Measurements from ENCODE around the gene ZSCAN30.

Gene ZSCAN30

DNA sequence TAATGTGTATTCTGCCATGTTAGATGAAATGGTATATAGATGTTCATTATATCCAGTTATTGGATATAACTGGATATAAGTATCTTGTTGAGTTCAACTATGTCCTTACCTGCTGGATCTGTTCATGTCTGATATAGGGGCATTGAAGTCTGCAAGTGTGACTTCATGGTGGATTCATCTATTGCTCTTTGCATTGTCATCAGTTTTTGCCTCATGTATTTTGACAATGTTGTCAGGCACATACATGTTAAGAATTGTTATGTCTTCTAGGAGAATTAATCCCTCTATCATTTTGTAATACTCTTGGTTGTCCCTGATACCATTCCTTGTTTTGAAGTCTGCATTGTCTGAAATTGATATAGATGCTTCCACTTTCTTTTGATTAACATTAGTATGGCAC, 38.8 kb upstream of the ZSCAN30 start:
- POLR2A ChIA-PET (ENCODE audit: low non-redundant PET) = no interaction called here
- H3K27ac ChIP-seq = no peak overlapping the region
- no peak for DNase-seq (ENCODE audit: low spot score)
- CTCF ChIA-PET = no interaction called here
- TF ChIP-seq, protein P1, sequence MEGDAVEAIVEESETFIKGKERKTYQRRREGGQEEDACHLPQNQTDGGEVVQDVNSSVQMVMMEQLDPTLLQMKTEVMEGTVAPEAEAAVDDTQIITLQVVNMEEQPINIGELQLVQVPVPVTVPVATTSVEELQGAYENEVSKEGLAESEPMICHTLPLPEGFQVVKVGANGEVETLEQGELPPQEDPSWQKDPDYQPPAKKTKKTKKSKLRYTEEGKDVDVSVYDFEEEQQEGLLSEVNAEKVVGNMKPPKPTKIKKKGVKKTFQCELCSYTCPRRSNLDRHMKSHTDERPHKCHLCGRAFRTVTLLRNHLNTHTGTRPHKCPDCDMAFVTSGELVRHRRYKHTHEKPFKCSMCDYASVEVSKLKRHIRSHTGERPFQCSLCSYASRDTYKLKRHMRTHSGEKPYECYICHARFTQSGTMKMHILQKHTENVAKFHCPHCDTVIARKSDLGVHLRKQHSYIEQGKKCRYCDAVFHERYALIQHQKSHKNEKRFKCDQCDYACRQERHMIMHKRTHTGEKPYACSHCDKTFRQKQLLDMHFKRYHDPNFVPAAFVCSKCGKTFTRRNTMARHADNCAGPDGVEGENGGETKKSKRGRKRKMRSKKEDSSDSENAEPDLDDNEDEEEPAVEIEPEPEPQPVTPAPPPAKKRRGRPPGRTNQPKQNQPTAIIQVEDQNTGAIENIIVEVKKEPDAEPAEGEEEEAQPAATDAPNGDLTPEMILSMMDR (conservative IDR thresholded peaks at IDR 0.05; ENCODE audit: low read depth) = no peak

DNA sequence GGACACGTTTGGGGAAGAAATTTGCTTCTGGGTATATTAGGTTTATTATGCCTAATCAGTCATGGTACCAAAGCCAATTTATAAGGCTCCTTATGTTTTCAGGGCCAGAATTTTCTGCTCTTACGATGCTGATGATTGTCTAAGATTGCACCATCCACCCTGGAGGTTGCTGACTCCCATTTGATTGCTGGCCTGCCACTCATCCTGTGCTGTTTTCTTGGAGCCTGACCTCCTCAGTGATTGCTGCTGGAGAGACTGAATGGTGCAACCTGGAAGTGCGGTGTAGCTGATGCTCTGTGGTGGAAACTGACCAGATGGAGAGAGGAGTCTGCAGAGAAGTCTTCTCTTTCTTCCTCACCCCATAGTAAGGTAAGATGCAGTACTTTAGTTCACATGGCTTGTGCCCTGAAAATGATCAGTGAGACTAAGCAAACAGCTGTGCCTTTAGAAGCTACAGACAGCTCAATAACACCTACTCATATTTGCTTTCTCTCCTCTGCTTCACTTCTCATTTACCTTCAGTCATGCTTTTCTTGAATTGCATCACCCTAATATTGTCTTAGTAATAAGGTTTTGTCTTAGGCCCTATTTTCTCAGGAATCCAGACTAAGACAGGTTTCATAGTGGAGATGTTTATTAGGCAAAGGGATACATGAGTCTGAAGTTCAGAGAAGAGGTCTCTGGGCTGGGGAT, 36.8 kb upstream of the ZSCAN30 start:
- no peak overlapping the region for H3K27ac ChIP-seq
- ChIA-PET CTCF (no interaction called here), POLR2A (ENCODE audit: low non-redundant PET) (no interaction called here)
- TF ChIP-seq, protein P1 (conservative IDR thresholded peaks at IDR 0.05; ENCODE audit: low read depth) = no peak
- no peak for DNase-seq (ENCODE audit: low spot score)

DNA sequence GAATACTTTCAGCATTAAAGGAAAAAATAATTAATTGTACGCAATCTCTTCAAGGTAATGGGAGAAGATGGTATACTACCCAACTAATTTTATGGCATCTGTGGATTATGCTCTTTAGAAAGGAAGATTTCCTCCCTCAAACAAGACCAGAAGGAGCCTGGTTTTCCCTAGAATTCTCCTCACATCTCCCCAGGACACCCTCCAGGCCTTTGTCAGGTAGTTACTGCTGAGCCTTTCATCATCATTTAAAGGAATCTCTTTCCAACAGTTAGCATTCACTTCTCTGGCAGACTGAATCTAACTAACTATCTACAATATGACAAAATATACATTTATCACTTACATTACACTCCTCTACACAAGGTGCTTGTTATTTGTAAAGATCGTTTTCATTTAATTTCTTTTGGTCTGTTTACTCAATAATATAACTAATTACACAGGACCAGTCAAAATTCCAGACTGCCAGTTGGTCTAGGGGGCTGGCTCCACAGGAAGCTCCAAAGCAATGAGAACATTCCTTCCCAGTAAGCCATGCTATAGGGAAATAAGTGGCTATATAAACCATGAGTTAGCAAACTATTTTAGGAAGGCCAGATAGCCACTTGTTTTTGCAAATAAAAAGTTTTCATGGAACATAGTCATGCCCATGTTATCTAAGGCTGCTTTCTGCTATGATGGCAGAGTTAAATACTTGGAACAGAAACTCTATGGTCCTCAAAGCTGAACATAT, 35.1 kb upstream of the ZSCAN30 start:
- no peak for DNase-seq (ENCODE audit: low spot score)
- ChIA-PET POLR2A (ENCODE audit: low non-redundant PET) (no interaction called here), CTCF (interaction anchor here (0.6 kb wide), 1 partner anchor 84 kb away, joined by 3 read pairs; the partner anchor contains the start of gene ZNF397)
- TF ChIP-seq, protein P1 (conservative IDR thresholded peaks at IDR 0.05; ENCODE audit: low read depth) = no peak
- no peak overlapping the region for H3K27ac ChIP-seq

DNA sequence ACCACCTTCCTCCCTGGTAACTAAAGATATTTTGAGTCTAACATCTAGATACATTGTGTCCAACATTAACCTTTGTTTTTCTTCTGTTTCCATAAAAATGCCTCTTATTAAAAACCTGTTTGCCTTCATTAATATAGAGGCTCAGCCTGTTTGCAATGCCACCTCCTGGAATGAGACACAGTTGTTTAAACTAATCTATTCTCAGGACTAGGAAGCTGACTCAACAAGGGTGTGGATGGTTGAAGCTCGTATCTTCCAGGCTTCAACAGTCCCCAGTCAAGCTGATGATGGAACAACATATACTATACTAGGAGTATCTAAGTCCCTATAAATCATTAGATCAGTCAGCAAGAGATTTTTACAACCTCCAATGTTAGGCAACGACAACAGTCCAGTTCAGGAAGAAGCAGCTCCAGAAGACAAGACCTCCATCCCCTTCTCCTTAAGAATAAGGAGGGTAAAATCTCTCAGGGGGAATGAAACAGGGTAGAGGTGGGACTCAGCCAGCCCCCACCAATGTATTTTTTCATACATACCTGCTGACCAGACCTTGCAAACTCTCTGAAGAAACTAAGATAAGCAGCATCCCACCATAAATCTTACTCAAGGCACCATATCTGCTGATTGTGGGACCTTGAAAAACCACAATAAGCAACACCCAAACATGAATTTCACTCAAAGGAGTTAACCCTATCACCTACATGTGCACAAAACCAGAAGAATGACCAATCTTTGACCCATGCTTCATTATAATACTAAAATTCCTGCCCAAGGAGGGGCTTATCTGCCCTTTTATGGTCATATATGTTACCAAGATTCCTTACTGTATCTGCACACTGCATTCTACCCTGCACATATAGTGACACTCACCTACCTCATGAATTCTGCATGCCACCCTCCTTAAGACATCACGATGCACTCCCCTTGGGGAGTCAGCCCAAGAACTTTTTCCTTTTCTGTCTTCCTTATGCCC, 32.7 kb upstream of the ZSCAN30 start:
- DNase-seq (ENCODE audit: low spot score) = no peak
- ChIA-PET CTCF (interaction anchor here (0.6 kb wide), 1 partner anchor 13 kb away, joined by 3 read pairs; no protein-coding TSS in a partner anchor), POLR2A (ENCODE audit: low non-redundant PET) (no interaction called here)
- H3K27ac ChIP-seq = no peak overlapping the region
- TF ChIP-seq, protein P1 (conservative IDR thresholded peaks at IDR 0.05; ENCODE audit: low read depth) = no peak

DNA sequence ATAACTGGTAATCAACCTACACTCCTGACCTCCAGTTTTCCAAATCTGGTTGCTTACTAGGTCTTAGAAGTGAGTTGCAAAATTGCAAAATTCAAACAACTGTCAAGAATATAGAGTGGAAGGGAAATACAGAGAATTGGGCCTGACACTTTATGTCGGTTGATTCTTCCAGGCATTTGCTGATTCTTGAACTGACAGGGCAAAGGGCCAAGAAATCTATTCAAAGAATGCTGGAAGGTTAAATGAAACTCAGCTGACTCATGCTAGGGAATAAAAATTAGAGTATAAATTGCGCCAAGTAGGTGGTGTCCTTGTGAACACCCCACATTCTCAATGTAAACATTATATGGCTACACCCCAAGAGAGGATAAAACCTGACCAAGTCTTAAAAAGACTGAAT, 21.5 kb upstream of the ZSCAN30 start:
- peak; percentile 11 for DNase-seq (ENCODE audit: low spot score)
- CTCF ChIA-PET = no interaction called here

More for the DNA sequence above, 21.5 kb upstream of the ZSCAN30 start:
- no peak overlapping the region for H3K27ac ChIP-seq
- POLR2A ChIA-PET (ENCODE audit: low non-redundant PET) = no interaction called here
- TF ChIP-seq, protein P1 (conservative IDR thresholded peaks at IDR 0.05; ENCODE audit: low read depth) = no peak
